ENCODE data around the gene ZNF609. TPM values are rescaled to one million over a fixed set of nuclear protein-coding genes. Genes with fewer than 3 reads are reported as not detected.

Gene ZNF609
- total and polyA plus RNA-seq, 10 of the 15 experiments (the other 5 are each of a cell fraction or from before 2014, with no cell fraction given) = 5.1 to 35.3 (median 13.6) TPM

- ChIA-PET POLR2A (interaction anchor here (0.6 to 1.4 kb wide), 4 partner anchors 23 to 47 kb away, joined by 3 to 6 read pairs (median 4); no protein-coding TSS in a partner anchor), CTCF (interaction anchor here (0.9 to 2.2 kb wide), 7 partner anchors 8 to 89 kb away, joined by 3 to 6 read pairs (median 4); no protein-coding TSS in a partner anchor), RAD21 (ENCODE audit: unreplicated experiment) (interaction anchor here (0.9 to 1.2 kb wide), 4 partner anchors 8 to 293 kb away, joined by 3 to 4 read pairs (median 4); no protein-coding TSS in a partner anchor), SMC1A (ENCODE audit: uncharacterized antibody, unreplicated experiment) (interaction anchor here (0.6 to 2.0 kb wide), 6 partner anchors 8 to 41 kb away, joined by 3 to 9 read pairs (median 4); no protein-coding TSS in a partner anchor)
- no TSS peak for BruUV-seq (replicated peaks)
- H3K27me3 ChIP-seq (replicated peaks in 1 of 2; ENCODE audit: control insufficient read depth in 2 of 2, insufficient read depth in 2 of 2, low read length in 1 of 2) = no peaks in the 10 kb centered on the region
- H3K27ac ChIP-seq (ENCODE audit: control insufficient read depth, insufficient read depth) = no peak overlapping the region
- H3K9me3 ChIP-seq (replicated peaks; ENCODE audit: control insufficient read depth, insufficient read depth, low read length) = no peaks in the 10 kb centered on the region
- no peaks in the 10 kb centered on the region for H3K36me3 ChIP-seq (ENCODE audit: control insufficient read depth in 2 of 2, insufficient read depth in 2 of 2, low read length in 1 of 2)
- H3K4me1 ChIP-seq (ENCODE audit: control insufficient read depth, insufficient read depth, low read length) = no peaks in the 10 kb centered on the region
- no peak for TF ChIP-seq KLF5 (IDR thresholded peaks at IDR 0.05; ENCODE audit: partially characterized antibody)
- FAIRE-seq (no peak), DNase-seq (ENCODE audit: low read depth, low spot score) (no peak), ATAC-seq (no peak)
- no peaks in the 10 kb centered on the region for H4K20me1 ChIP-seq (ENCODE audit: control insufficient read depth, insufficient read depth)
- no peak overlapping the region for H3K4me2 ChIP-seq (ENCODE audit: control insufficient read depth, insufficient read depth)
- intact Hi-C loops (cut with micrococcal nuclease; ENCODE audit: unreplicated experiment) = no loop called here
- H3K4me3 ChIP-seq = no peak overlapping the region
- WGBS (ENCODE audit: insufficient coverage, insufficient replicate concordance, low lambda C conversion rate, missing lambda C conversion rate) = 83% methylated on average over 3 of the region's 3 CpGs
- H2AFZ ChIP-seq (ENCODE audit: control insufficient read depth, low read depth, low read length) = no peak overlapping the region
- no peak overlapping the region for H3K9ac ChIP-seq (ENCODE audit: control insufficient read depth, insufficient read depth, low read length)
- in situ Hi-C loops (cut with MboI) = no loop called here
- H3K79me2 ChIP-seq (ENCODE audit: control insufficient read depth, insufficient read depth, low read length) = no peaks in the 10 kb centered on the region
Observed at GRCh38 chr15:64720188-64720587, 259.8 kb downstream of the ZNF609 start.

GRCh38 chr15:64730151-64730550 lies 269.8 kb downstream of the ZNF609 start:
- RAD21 ChIA-PET (ENCODE audit: unreplicated experiment) = interaction anchor here (0.6 to 10.2 kb wide), 7 partner anchors 44 to 279 kb away, joined by 3 to 148 read pairs (median 6); no protein-coding TSS in a partner anchor
- intact Hi-C loops (cut with micrococcal nuclease; ENCODE audit: unreplicated experiment) = loop anchor here (5.0 to 10.0 kb wide), 3 partner anchors 162 to 355 kb away; no protein-coding TSS in a partner anchor
- H3K27ac ChIP-seq (ENCODE audit: control insufficient read depth, insufficient read depth) = no peak overlapping the region
- H3K27me3 ChIP-seq (replicated peaks in 1 of 2; ENCODE audit: control insufficient read depth in 2 of 2, insufficient read depth in 2 of 2, low read length in 1 of 2) = no peaks in the 10 kb centered on the region; a peak in 1 of 4 replicates
- H3K9me3 ChIP-seq (replicated peaks; ENCODE audit: control insufficient read depth, insufficient read depth, low read length) = no peaks in the 10 kb centered on the region
- CTCF ChIA-PET = interaction anchor here (0.5 to 20.1 kb wide), 15 partner anchors 9 to 522 kb away, joined by 3 to 529 read pairs (median 4); partner anchors contain the start of gene KBTBD13
- no peaks in the 10 kb centered on the region for H3K79me2 ChIP-seq (ENCODE audit: control insufficient read depth, insufficient read depth, low read length)
- no peak for FAIRE-seq
- no peak overlapping the region for H2AFZ ChIP-seq (ENCODE audit: control insufficient read depth, low read depth, low read length)
- DNase-seq (ENCODE audit: low read depth, low spot score) = no peak
- ATAC-seq = no peak
- H3K4me1 ChIP-seq (ENCODE audit: control insufficient read depth, insufficient read depth, low read length) = peaks cover 11% of the 10 kb centered on the region
- POLR2A ChIA-PET = no interaction called here
- 36% methylated on average over 5 of the region's 5 CpGs for WGBS (ENCODE audit: insufficient coverage, insufficient replicate concordance, low lambda C conversion rate, missing lambda C conversion rate)
- H3K4me3 ChIP-seq = no peak overlapping the region
- no peaks in the 10 kb centered on the region for H3K36me3 ChIP-seq (ENCODE audit: control insufficient read depth in 2 of 2, insufficient read depth in 2 of 2, low read length in 1 of 2)
- H4K20me1 ChIP-seq (ENCODE audit: control insufficient read depth, insufficient read depth) = no peaks in the 10 kb centered on the region
- in situ Hi-C loops (cut with MboI) = loop anchor here (5.0 kb wide), 2 partner anchors 82 to 177 kb away; no protein-coding TSS in a partner anchor
- SMC1A ChIA-PET (ENCODE audit: uncharacterized antibody, unreplicated experiment) = interaction anchor here (1.1 to 7.9 kb wide), 12 partner anchors 10 to 520 kb away, joined by 3 to 169 read pairs (median 4); partner anchors contain the start of gene PIF1
- no peak overlapping the region for H3K9ac ChIP-seq (ENCODE audit: control insufficient read depth, insufficient read depth, low read length)
- H3K4me2 ChIP-seq (ENCODE audit: control insufficient read depth, insufficient read depth) = no peak overlapping the region
- BruUV-seq (replicated peaks) = no TSS peak
- TF ChIP-seq GABPA (IDR thresholded peaks at IDR 0.05; ENCODE audit: low read depth) = no peak
- TF ChIP-seq IRF5 (IDR thresholded peaks at IDR 0.05; ENCODE audit: borderline replicate concordance) = no peak
- TF ChIP-seq SP1 (IDR thresholded peaks at IDR 0.05; ENCODE audit: low read depth, low read length) = no peak
- no peak for TF ChIP-seq CHD2 (IDR thresholded peaks at IDR 0.05; ENCODE audit: borderline replicate concordance, low read depth, low read length)
- no peak for TF ChIP-seq ESRRA (IDR thresholded peaks at IDR 0.05; ENCODE audit: low read length)
- TF ChIP-seq E4F1 (IDR thresholded peaks at IDR 0.05; ENCODE audit: borderline replicate concordance, partially characterized antibody) = no peak
- no peak for TF ChIP-seq NR2C1 (IDR thresholded peaks at IDR 0.05)
- TF ChIP-seq ELK1 (IDR thresholded peaks at IDR 0.05; ENCODE audit: low read depth, low read length) = no peak
- no peak for TF ChIP-seq PAX8 (IDR thresholded peaks at IDR 0.05)
- no peak for TF ChIP-seq ETV6 (conservative IDR thresholded peaks at IDR 0.05 in 1 of 2, IDR thresholded peaks at IDR 0.05 in 1 of 2; ENCODE audit: borderline replicate concordance in 1 of 2, low read depth in 1 of 2)
- TF ChIP-seq POLR2A (IDR thresholded peaks at IDR 0.05; ENCODE audit: low read depth, low read length) = no peak
